Activated CD8-positive, alpha-beta T cell treated with anti-CD3 and anti-CD28 coated beads for 36 hours (primary cell): ENCODE data around the gene PIAS1. TPM values are rescaled to one million over a fixed set of nuclear protein-coding genes. Genes with fewer than 3 reads are reported as not detected.

Experiments used
- ATAC-seq: fragments of 200-7000 bp; cut with Tn5 transposase; one replicate; pipeline ENCODE4 v1.10.0; 2021; ENCODE audit warnings: mild to moderate bottlenecking, moderate library complexity
- CTCF ChIA-PET: fragments of 350-600 bp; sonication (Branson Sonifier 250); formaldehyde crosslinking; loops from one replicate; lab custom pipeline; 2021; ENCODE audit warnings: antibody characterized with exemption; lab: Charles Lee
- POLR2A ChIA-PET: fragments of 350-600 bp; sonication (Branson Sonifier 250); formaldehyde crosslinking; loops from one replicate; lab custom pipeline; 2021; ENCODE audit warnings: antibody characterized with exemption; lab: Charles Lee
- DNase-seq: peaks from one replicate; pipeline ENCODE4 v3.0.0-alpha.2; 2020
- H3K27ac Mint-ChIP-seq: one replicate; pipeline ENCODE4 v1.8.0; 2021; ENCODE audit warnings: mild to moderate bottlenecking, mixed read lengths
- H3K27me3 Mint-ChIP-seq: one replicate; pipeline ENCODE4 v1.8.0; 2021; ENCODE audit warnings: mixed read lengths
- H3K36me3 Mint-ChIP-seq: one replicate; pipeline ENCODE4 v1.8.0; 2021; ENCODE audit warnings: low read depth, mixed read lengths
- H3K4me1 Mint-ChIP-seq: one replicate; pipeline ENCODE4 v1.8.0; 2021; ENCODE audit warnings: low read depth, mixed read lengths
- H3K4me3 Mint-ChIP-seq: one replicate; pipeline ENCODE4 v1.8.0; 2021; ENCODE audit warnings: mild to moderate bottlenecking, moderate library complexity, mixed read lengths
- H3K9me3 Mint-ChIP-seq: one replicate; pipeline ENCODE4 v1.8.0; 2021; ENCODE audit warnings: mixed read lengths
- intact Hi-C: fragments of 100-400 bp; cut with micrococcal nuclease; formaldehyde crosslinking; loops from one replicate; pipeline ENCODE4 v1.10.0; 2022
- total RNA-seq, 2 experiments: library from RNA; stranded (reverse); gene quantifications; one replicate each; pipeline ENCODE4 v1.2.3, GENCODE V29; 2021
- TF ChIP-seq, protein P1 (sequence below): fragments of 200-600 bp; IDR thresholded peaks from one replicate; pipeline ENCODE4 v1.8.0; 2022; ENCODE audit warnings: antibody characterized with exemption, mild to moderate bottlenecking

The PIAS1 gene
- total RNA-seq, 2 experiments from 2014 or later, result 26.0 to 29.8 TPM

DNA sequence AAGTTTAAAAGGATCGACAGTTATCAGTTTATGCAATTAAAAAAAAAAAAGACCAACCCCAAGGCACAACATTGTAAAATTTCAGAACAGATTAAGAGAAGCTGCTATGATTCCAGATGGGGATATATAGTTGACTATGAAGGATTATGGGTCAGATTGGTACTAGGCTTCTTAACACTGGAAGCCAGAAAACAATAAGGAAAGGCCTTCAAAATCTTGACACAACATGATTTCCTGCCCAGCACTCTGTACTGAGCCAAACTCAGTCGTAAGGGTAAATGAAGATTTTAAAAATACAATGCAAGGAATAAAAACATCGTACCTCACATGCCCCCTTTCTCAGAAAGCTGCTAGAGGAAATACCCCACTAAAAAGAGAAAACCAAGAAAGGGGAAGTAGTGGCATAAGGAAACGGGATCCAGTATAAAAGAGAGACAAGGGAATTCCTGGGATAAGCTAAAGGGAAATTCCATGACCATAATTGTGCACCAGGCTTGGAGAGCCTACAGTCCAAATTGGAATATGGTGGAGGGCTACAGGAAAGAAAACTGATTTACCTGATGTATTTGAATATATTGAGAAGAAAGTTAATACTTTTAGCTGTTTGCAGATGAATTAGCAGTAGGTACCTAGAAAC, 27.9 kb downstream of the PIAS1 start:
- Mint-ChIP-seq H3K27me3 (no peaks in the 10 kb centered on the region), H3K4me1 (peaks cover 71% of the 10 kb centered on the region), H3K9me3 (no peaks in the 10 kb centered on the region), H3K36me3 (peaks cover 4% of the 10 kb centered on the region), H3K4me3 (no peak overlapping the region), H3K27ac (no peak overlapping the region)
- DNase-seq (no peak), ATAC-seq (no peak)
- POLR2A ChIA-PET, result interaction anchor here (0.9 to 1.4 kb wide), 2 partner anchors 16 to 27 kb away, joined by 3 to 5 read pairs; no protein-coding TSS in a partner anchor
- TF ChIP-seq, protein P1, sequence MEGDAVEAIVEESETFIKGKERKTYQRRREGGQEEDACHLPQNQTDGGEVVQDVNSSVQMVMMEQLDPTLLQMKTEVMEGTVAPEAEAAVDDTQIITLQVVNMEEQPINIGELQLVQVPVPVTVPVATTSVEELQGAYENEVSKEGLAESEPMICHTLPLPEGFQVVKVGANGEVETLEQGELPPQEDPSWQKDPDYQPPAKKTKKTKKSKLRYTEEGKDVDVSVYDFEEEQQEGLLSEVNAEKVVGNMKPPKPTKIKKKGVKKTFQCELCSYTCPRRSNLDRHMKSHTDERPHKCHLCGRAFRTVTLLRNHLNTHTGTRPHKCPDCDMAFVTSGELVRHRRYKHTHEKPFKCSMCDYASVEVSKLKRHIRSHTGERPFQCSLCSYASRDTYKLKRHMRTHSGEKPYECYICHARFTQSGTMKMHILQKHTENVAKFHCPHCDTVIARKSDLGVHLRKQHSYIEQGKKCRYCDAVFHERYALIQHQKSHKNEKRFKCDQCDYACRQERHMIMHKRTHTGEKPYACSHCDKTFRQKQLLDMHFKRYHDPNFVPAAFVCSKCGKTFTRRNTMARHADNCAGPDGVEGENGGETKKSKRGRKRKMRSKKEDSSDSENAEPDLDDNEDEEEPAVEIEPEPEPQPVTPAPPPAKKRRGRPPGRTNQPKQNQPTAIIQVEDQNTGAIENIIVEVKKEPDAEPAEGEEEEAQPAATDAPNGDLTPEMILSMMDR, result no peak
- intact Hi-C loops, result no loop called here
- CTCF ChIA-PET, result interaction anchor here (1.3 kb wide), 1 partner anchor 24 kb away, joined by 3 read pairs; no protein-coding TSS in a partner anchor

DNA sequence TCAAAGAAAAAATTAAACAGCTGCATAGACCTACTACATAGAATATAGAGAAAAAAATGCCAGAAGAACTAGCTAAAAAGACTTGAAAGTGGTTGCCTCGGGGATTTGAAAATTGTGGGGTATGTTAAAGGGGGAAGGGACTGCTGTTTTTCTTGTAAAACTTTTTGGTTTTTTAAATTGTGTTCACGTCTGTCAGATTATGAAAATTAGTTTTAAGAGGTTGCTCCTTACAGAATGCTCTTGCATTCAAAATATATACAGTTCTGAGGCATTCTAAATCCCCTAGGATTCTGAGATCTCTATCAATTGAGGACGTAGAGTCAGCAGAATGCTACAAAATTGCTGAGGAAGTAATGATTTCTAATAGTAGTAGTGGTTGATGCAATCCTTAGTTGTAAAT, 28.6 kb downstream of the PIAS1 start:
- ATAC-seq, result no peak
- Mint-ChIP-seq H3K4me3 (no peak overlapping the region), H3K27me3 (no peaks in the 10 kb centered on the region), H3K36me3 (peaks cover 4% of the 10 kb centered on the region), H3K9me3 (no peaks in the 10 kb centered on the region), H3K4me1 (peaks cover 67% of the 10 kb centered on the region), H3K27ac (no peak overlapping the region)
- no peak for DNase-seq
- intact Hi-C loops, result no loop called here
- ChIA-PET POLR2A (interaction anchor here (0.6 to 1.4 kb wide), 3 partner anchors 17 to 29 kb away, joined by 3 to 5 read pairs (median 3); partner anchors contain the start of gene PIAS1), CTCF (no interaction called here)
- TF ChIP-seq, protein P1, result no peak

DNA sequence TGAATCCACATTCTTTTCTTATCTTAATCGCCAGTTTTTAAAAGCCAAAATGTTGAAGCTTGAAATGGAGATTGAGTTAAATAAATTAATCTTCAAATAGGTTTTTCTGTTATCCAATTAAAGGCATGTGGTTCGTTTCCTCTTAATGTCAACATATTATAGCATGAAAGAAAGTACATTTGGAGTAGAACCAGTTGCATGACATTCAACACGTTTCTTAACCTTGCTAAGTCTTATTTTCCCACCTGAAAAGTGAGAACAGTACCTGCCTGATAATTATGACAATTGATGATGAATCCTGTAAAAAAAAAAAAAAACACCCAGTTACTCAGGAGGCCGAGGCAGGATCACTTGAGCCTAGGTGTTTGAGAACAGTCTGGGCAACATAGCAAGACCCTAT, 29.3 kb downstream of the PIAS1 start:
- CTCF ChIA-PET, result interaction anchor here (0.9 kb wide), 1 partner anchor 29 kb away, joined by 3 read pairs; the partner anchor contains the start of gene PIAS1
- POLR2A ChIA-PET, result no interaction called here
- peaks cover 60% of the 10 kb centered on the region for H3K4me1 Mint-ChIP-seq
- DNase-seq (no peak), ATAC-seq (no peak)
- H3K27me3 Mint-ChIP-seq, result no peaks in the 10 kb centered on the region
- intact Hi-C loops, result no loop called here
- H3K27ac Mint-ChIP-seq, result no peak overlapping the region
- H3K4me3 Mint-ChIP-seq, result no peak overlapping the region
- H3K9me3 Mint-ChIP-seq, result no peaks in the 10 kb centered on the region
- TF ChIP-seq, protein P1, result no peak
- peaks cover 4% of the 10 kb centered on the region for H3K36me3 Mint-ChIP-seq

DNA sequence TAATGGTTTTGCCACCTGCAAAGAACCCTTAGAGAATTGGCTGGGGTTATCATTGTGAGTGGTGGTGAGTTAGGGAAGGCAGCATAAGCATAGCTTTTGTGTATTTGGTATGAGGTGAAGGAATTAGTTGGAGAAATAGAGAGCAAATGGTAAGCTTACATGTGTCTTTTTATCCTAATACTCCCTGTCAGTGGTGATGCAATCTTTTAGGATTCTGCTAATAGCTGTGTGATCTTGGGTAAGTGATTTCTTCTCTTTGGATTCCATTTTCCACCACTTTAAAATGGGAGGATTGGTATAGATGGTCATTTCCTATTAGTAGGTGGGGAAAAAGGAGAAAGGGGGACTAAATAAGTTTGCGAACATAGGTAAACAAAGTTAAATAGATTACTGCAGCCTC, 30.9 kb downstream of the PIAS1 start:
- no peaks in the 10 kb centered on the region for H3K9me3 Mint-ChIP-seq
- H3K27me3 Mint-ChIP-seq, result no peaks in the 10 kb centered on the region
- no peak for DNase-seq
- H3K4me1 Mint-ChIP-seq, result peaks cover 57% of the 10 kb centered on the region
- no peak overlapping the region for H3K4me3 Mint-ChIP-seq
- ChIA-PET CTCF (interaction anchor here (2.2 kb wide), 1 partner anchor 23 kb away, joined by 5 read pairs; no protein-coding TSS in a partner anchor), POLR2A (interaction anchor here (0.7 kb wide), 1 partner anchor 31 kb away, joined by 3 read pairs; the partner anchor contains the start of gene PIAS1)
- H3K27ac Mint-ChIP-seq, result no peak overlapping the region
- peaks cover 6% of the 10 kb centered on the region for H3K36me3 Mint-ChIP-seq
- intact Hi-C loops, result no loop called here
- no peak for ATAC-seq
- TF ChIP-seq, protein P1, result no peak

DNA sequence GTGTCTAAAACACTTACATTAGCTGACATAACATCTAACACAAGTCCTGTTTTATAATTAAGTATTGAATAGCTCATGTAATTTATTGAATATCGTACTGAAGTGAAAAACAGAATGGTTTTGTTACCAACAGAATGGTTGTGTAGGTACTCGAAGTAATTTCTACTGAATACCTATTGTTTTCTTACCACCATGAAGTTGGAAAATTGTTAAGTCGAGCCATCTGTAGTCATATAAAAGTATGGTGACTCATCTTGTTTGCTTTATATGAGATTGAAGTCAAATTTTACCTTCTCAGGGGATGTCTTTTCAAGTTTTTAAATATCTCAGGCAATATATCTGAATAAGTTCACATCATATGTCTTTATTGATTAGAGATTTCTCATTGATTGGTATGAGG, 37.6 kb downstream of the PIAS1 start:
- intact Hi-C loops, result no loop called here
- no peaks in the 10 kb centered on the region for H3K27me3 Mint-ChIP-seq
- DNase-seq (no peak), ATAC-seq (no peak)
- ChIA-PET CTCF (no interaction called here), POLR2A (interaction anchor here (0.9 kb wide), 1 partner anchor 37 kb away, joined by 3 read pairs; the partner anchor contains the start of gene PIAS1)
- peaks cover 24% of the 10 kb centered on the region for H3K4me1 Mint-ChIP-seq
- H3K36me3 Mint-ChIP-seq, result peaks cover 41% of the 10 kb centered on the region
- H3K4me3 Mint-ChIP-seq, result no peak overlapping the region
- TF ChIP-seq, protein P1, result no peak
- peaks cover 8% of the 10 kb centered on the region for H3K9me3 Mint-ChIP-seq
- no peak overlapping the region for H3K27ac Mint-ChIP-seq
